ENCODE results near the gene SYCP1. TPM values are rescaled to one million over a fixed set of nuclear protein-coding genes. Genes with fewer than 3 reads are reported as not detected.

Gene SYCP1
- total RNA-seq, 3 donors from 2014 or later: not detected

- no peak for TF ChIP-seq CTCF (IDR thresholded peaks at IDR 0.05)
- no peak for ATAC-seq
- Histone ChIP-seq H3K4me1 (ENCODE audit: low read depth) (no peaks in the 10 kb centered on the region), H3K9me3 (no peaks in the 10 kb centered on the region), H3K4me3 (no peak overlapping the region), H3K36me3 (ENCODE audit: low read depth) (no peaks in the 10 kb centered on the region)
- DNase-seq: no peak
- intact Hi-C loops (cut with DNase I, micrococcal nuclease): no loop called here
Observed at GRCh38 chr1:115040501-115040900, 185.8 kb downstream of the SYCP1 start.

GRCh38 chr1:115041654-115042053 lies 187.0 kb downstream of the SYCP1 start:
- Histone ChIP-seq H3K4me1 (ENCODE audit: low read depth) (no peaks in the 10 kb centered on the region), H3K9me3 (no peaks in the 10 kb centered on the region), H3K4me3 (no peak overlapping the region), H3K36me3 (ENCODE audit: low read depth) (no peaks in the 10 kb centered on the region)
- TF ChIP-seq CTCF (IDR thresholded peaks at IDR 0.05): no peak
- intact Hi-C loops (cut with DNase I, micrococcal nuclease): no loop called here
- ATAC-seq: peak; percentile 31
- DNase-seq: no peak

Other genes starting within 250 kb of the SYCP1 start
- gene DENND2C, start 184.8 kb upstream of the SYCP1 start, total RNA-seq: 1 to 10 TPM in 1 of 3 donors, under 1 TPM in 2; 0.80 to 1.6 (median 0.87) TPM
- gene AMPD1, start 159.3 kb upstream of the SYCP1 start, total RNA-seq: 1 to 10 TPM in 1 of 3 donors, under 1 TPM in 2; 0.44 to 2.0 (median 0.63) TPM
- gene NRAS, start 138.1 kb upstream of the SYCP1 start, total RNA-seq: 10 to 100 TPM; 25.3 to 51.1 (median 40.8) TPM
- 100 to 1,000 TPM; 429 to 934 (median 439) TPM for gene CSDE1, start 96.9 kb upstream of the SYCP1 start, total RNA-seq
- 10 to 100 TPM; 34.5 to 35.5 (median 34.7) TPM for gene SIKE1, start 74.2 kb upstream of the SYCP1 start, total RNA-seq
- not detected for gene TSHB, start 175.0 kb downstream of the SYCP1 start, total RNA-seq
- gene TSPAN2, start 234.6 kb downstream of the SYCP1 start, total RNA-seq: 10 to 100 TPM in 1 of 3 donors, 1 to 10 TPM in 2; 4.3 to 84.2 (median 6.3) TPM

Measured in mucosa of descending colon (tissue), 3 donors.